Calu3 (cell line): Measurements from ENCODE around the gene ADCY3. TPM values are rescaled to one million over a fixed set of nuclear protein-coding genes. Genes with fewer than 3 reads are reported as not detected.

Source experiments
- BruUV-seq: library from RNA; stranded (reverse); fragments of 400-500 nt; replicated peaks from 2 replicates; lab custom pipeline; 2021; lab: Mats Ljungman, UMichigan
- CTCF ChIA-PET: fragments of 300-600 bp; sonication (Branson Sonifier 250); formaldehyde crosslinking; loops from one replicate; lab custom pipeline; 2022; ENCODE audit warnings: antibody characterized with exemption; lab: Charles Lee
- DNase-seq: peaks from one replicate; pipeline ENCODE4 v3.0.0; 2022
- H3K27ac Mint-ChIP-seq: one replicate; pipeline ENCODE4 v1.8.0; 2022; ENCODE audit warnings: mixed read lengths; ENCODE audit not compliant: unreplicated experiment
- H3K27me3 Mint-ChIP-seq: one replicate; pipeline ENCODE4 v1.8.0; 2022; ENCODE audit warnings: mixed read lengths; ENCODE audit not compliant: unreplicated experiment
- H3K36me3 Mint-ChIP-seq: one replicate; pipeline ENCODE4 v1.8.0; 2022; ENCODE audit warnings: mild to moderate bottlenecking, moderate library complexity, mixed read lengths; ENCODE audit not compliant: insufficient read depth, unreplicated experiment
- H3K4me1 Mint-ChIP-seq: one replicate; pipeline ENCODE4 v1.8.0; 2022; ENCODE audit warnings: mild to moderate bottlenecking, low read depth, mixed read lengths; ENCODE audit not compliant: unreplicated experiment
- H3K4me3 Mint-ChIP-seq: one replicate; pipeline ENCODE4 v1.8.0; 2022; ENCODE audit warnings: mild to moderate bottlenecking, low read depth, moderate library complexity, mixed read lengths; ENCODE audit not compliant: unreplicated experiment
- H3K9me3 Mint-ChIP-seq: one replicate; pipeline ENCODE4 v1.8.0; 2022; ENCODE audit warnings: low read depth, mixed read lengths; ENCODE audit not compliant: unreplicated experiment
- CTCF ChIP-seq: fragments of 200-600 bp; IDR thresholded peaks from one replicate; pipeline ENCODE4 v1.8.0; 2022; ENCODE audit warnings: antibody characterized with exemption; ENCODE audit not compliant: unreplicated experiment
- intact Hi-C: fragments of 100-400 bp; cut with micrococcal nuclease; formaldehyde crosslinking; loops from one replicate; pipeline ENCODE4 v1.10.0; 2022; ENCODE audit not compliant: unreplicated experiment
- total RNA-seq: library from RNA; stranded (reverse); gene quantifications from 2 replicates; pipeline ENCODE4 v1.2.3, GENCODE V29; 2022

The ADCY3 gene
- total RNA-seq, 1 experiment from 2014 or later, result 63.7 TPM

- intact Hi-C loops, result loop anchor here (1.0 kb wide), 1 partner anchor 212 kb away; no protein-coding TSS in a partner anchor
- no peaks in the 10 kb centered on the region for H3K27me3 Mint-ChIP-seq
- no peaks in the 10 kb centered on the region for H3K9me3 Mint-ChIP-seq
- CTCF ChIA-PET, result interaction anchor here (0.7 to 1.2 kb wide), 2 partner anchors 32 to 147 kb away, joined by 3 read pairs; partner anchors contain the start of genes CENPO, DNAJC27 and PTRHD1
- H3K4me3 Mint-ChIP-seq, result no peak overlapping the region
- no peak overlapping the region for H3K27ac Mint-ChIP-seq
- peak; percentile 27 for DNase-seq
- no TSS peak for BruUV-seq
- H3K4me1 Mint-ChIP-seq, result no peaks in the 10 kb centered on the region
- peaks cover 53% of the 10 kb centered on the region for H3K36me3 Mint-ChIP-seq
- TF ChIP-seq CTCF, result peak; percentile 76
Observed at GRCh38 chr2:24824966-24825882, 94.8 kb downstream of the ADCY3 start.

GRCh38 chr2:24824071-24824588 is 95.9 kb downstream of the ADCY3 start:
- intact Hi-C loops, result no loop called here
- DNase-seq, result no peak
- no peaks in the 10 kb centered on the region for H3K27me3 Mint-ChIP-seq
- H3K27ac Mint-ChIP-seq, result no peak overlapping the region
- TF ChIP-seq CTCF, result no peak
- BruUV-seq, result no TSS peak
- CTCF ChIA-PET, result no interaction called here
- no peak overlapping the region for H3K4me3 Mint-ChIP-seq
- no peaks in the 10 kb centered on the region for H3K4me1 Mint-ChIP-seq
- H3K9me3 Mint-ChIP-seq, result no peaks in the 10 kb centered on the region
- H3K36me3 Mint-ChIP-seq, result peaks cover 53% of the 10 kb centered on the region

- no peak for DNase-seq
- Mint-ChIP-seq H3K9me3 (no peaks in the 10 kb centered on the region), H3K27ac (no peak overlapping the region), H3K4me1 (no peaks in the 10 kb centered on the region), H3K4me3 (no peak overlapping the region), H3K36me3 (peaks cover 48% of the 10 kb centered on the region), H3K27me3 (no peaks in the 10 kb centered on the region)
- no peak for TF ChIP-seq CTCF
- CTCF ChIA-PET, result interaction anchor here (0.5 kb wide), 1 partner anchor 235 kb away, joined by 3 read pairs; no protein-coding TSS in a partner anchor
- no TSS peak for BruUV-seq
- intact Hi-C loops, result no loop called here
Observed at GRCh38 chr2:24822049-24822706, 97.9 kb downstream of the ADCY3 start.

GRCh38 chr2:24821433-24821891 is 98.6 kb downstream of the ADCY3 start:
- no peak for DNase-seq
- CTCF ChIA-PET, result no interaction called here
- intact Hi-C loops, result no loop called here
- H3K27ac Mint-ChIP-seq, result no peak overlapping the region
- H3K4me3 Mint-ChIP-seq, result no peak overlapping the region
- H3K27me3 Mint-ChIP-seq, result no peaks in the 10 kb centered on the region
- TF ChIP-seq CTCF, result no peak
- H3K36me3 Mint-ChIP-seq, result peaks cover 53% of the 10 kb centered on the region
- no TSS peak for BruUV-seq
- no peaks in the 10 kb centered on the region for H3K9me3 Mint-ChIP-seq
- H3K4me1 Mint-ChIP-seq, result no peaks in the 10 kb centered on the region
